HUES6 (cell line): ENCODE results near the gene RELN.
"Not testable (repeated sequence)": the region's sequence is repeated elsewhere in the genome, so short reads cannot be mapped to it uniquely, and the experiment has no call there.

Experiments
- H3K27ac ChIP-seq: 2 replicates; pipeline ENCODE4 v1.7.0; 2013; ENCODE audit warnings: low read depth, mild to moderate bottlenecking, low read length, inconsistent platforms
- H3K27me3 ChIP-seq: 2 replicates; pipeline ENCODE4 v1.6.1; 2013; ENCODE audit warnings: low read length; ENCODE audit not compliant: control insufficient read depth, insufficient read depth
- H3K36me3 ChIP-seq: 2 replicates; pipeline ENCODE4 v1.6.1; 2013; ENCODE audit warnings: low read length; ENCODE audit not compliant: control insufficient read depth, insufficient read depth
- H3K4me1 ChIP-seq: 2 replicates; pipeline ENCODE4 v1.6.1; 2013; ENCODE audit warnings: low read length; ENCODE audit not compliant: control insufficient read depth, insufficient read depth
- H3K4me3 ChIP-seq: 2 replicates; pipeline ENCODE4 v1.5.1; 2013; ENCODE audit warnings: low read depth, low read length
- H3K9ac ChIP-seq: one replicate; pipeline ENCODE4 v1.6.1; 2013; ENCODE audit warnings: mild to moderate bottlenecking, low read length
- H3K9me3 ChIP-seq: 2 replicates; pipeline ENCODE4 v1.6.1; 2013; ENCODE audit warnings: low read depth, low read length; ENCODE audit not compliant: control insufficient read depth, insufficient read depth

The RELN gene

GRCh38 chr7:103989200-103989784 is at the start of gene RELN:
Gene RELN, minus strand, starts transcription at chr7:103989658. Its CDS starts 302 bp downstream, at chr7:103989356.
- H3K27ac ChIP-seq = no peak within 1 kb of the TSS
- H3K4me1 ChIP-seq = 0 out of 2 replicates have a peak, but pooled peaks cover 2% of the 10 kb centered on the region
- H3K27me3 ChIP-seq = peaks cover 92% of the 10 kb centered on the region
- no peaks in the 10 kb centered on the region for H3K9me3 ChIP-seq
- H3K36me3 ChIP-seq = no peaks in the 10 kb centered on the region
- peak within 1 kb of the TSS; percentile 69 for H3K4me3 ChIP-seq
- no peak within 1 kb of the TSS for H3K9ac ChIP-seq

GRCh38 chr7:104038136-104038535 is 48.7 kb upstream of the RELN start:
- H3K36me3 ChIP-seq = no peaks in the 10 kb centered on the region
- 0 out of 2 replicates have a peak, but pooled peaks cover 5% of the 10 kb centered on the region for H3K9me3 ChIP-seq
- no peaks in the 10 kb centered on the region for H3K4me1 ChIP-seq
- no peak overlapping the region for H3K27ac ChIP-seq
- H3K9ac ChIP-seq = no peak overlapping the region
- no peak overlapping the region for H3K4me3 ChIP-seq
- H3K27me3 ChIP-seq = no peaks in the 10 kb centered on the region

- not testable (repeated sequence) for H3K4me1 ChIP-seq, H3K4me3 ChIP-seq, H3K27me3 ChIP-seq, H3K9me3 ChIP-seq, H3K36me3 ChIP-seq, H3K9ac ChIP-seq, H3K27ac ChIP-seq
Measured at GRCh38 chr7:104036889-104037288, 47.4 kb upstream of the RELN start.

GRCh38 chr7:104035351-104035750 is 45.9 kb upstream of the RELN start:
- Histone ChIP-seq H3K9me3 (0 out of 2 replicates have a peak, but pooled peaks cover 5% of the 10 kb centered on the region), H3K27ac (no peak overlapping the region)

GRCh38 chr7:104034679-104035078 is 45.2 kb upstream of the RELN start:
- Histone ChIP-seq H3K27me3 (no peaks in the 10 kb centered on the region), H3K36me3 (no peaks in the 10 kb centered on the region), H3K4me3 (no peak overlapping the region), H3K4me1 (no peaks in the 10 kb centered on the region), H3K27ac (no peak overlapping the region), H3K9ac (no peak overlapping the region), H3K9me3 (0 out of 2 replicates have a peak, but pooled peaks cover 5% of the 10 kb centered on the region)

More at GRCh38 chr7:104035351-104035750, 45.9 kb upstream of the RELN start:
- Histone ChIP-seq H3K36me3 (no peaks in the 10 kb centered on the region), H3K27me3 (no peaks in the 10 kb centered on the region), H3K9ac (no peak overlapping the region), H3K4me1 (no peaks in the 10 kb centered on the region), H3K4me3 (no peak overlapping the region)

GRCh38 chr7:104033837-104034236 is 44.4 kb upstream of the RELN start:
- 0 out of 2 replicates have a peak, but pooled peaks cover 5% of the 10 kb centered on the region for H3K9me3 ChIP-seq
- H3K4me1 ChIP-seq = no peaks in the 10 kb centered on the region
- H3K4me3 ChIP-seq = no peak overlapping the region
- H3K27me3 ChIP-seq = no peaks in the 10 kb centered on the region
- H3K9ac ChIP-seq = no peak overlapping the region
- H3K27ac ChIP-seq = no peak overlapping the region
- H3K36me3 ChIP-seq = no peaks in the 10 kb centered on the region

GRCh38 chr7:104032486-104032885 is 43.0 kb upstream of the RELN start:
- Histone ChIP-seq H3K9ac (no peak overlapping the region), H3K36me3 (no peaks in the 10 kb centered on the region), H3K27me3 (no peaks in the 10 kb centered on the region), H3K9me3 (0 out of 2 replicates have a peak, but pooled peaks cover 5% of the 10 kb centered on the region), H3K4me1 (no peaks in the 10 kb centered on the region), H3K27ac (no peak overlapping the region), H3K4me3 (no peak overlapping the region)

- Histone ChIP-seq H3K27me3 (no peaks in the 10 kb centered on the region), H3K4me1 (no peaks in the 10 kb centered on the region), H3K27ac (no peak overlapping the region)
Measured at GRCh38 chr7:104029765-104030164, 40.3 kb upstream of the RELN start.

GRCh38 chr7:104024632-104025031 is 35.2 kb upstream of the RELN start:
- no peak overlapping the region for H3K4me3 ChIP-seq
- no peak overlapping the region for H3K27ac ChIP-seq
- H3K9ac ChIP-seq = no peak overlapping the region
- no peaks in the 10 kb centered on the region for H3K27me3 ChIP-seq
- H3K36me3 ChIP-seq = no peaks in the 10 kb centered on the region
- no peaks in the 10 kb centered on the region; the same call in 1 of the 2 replicates for H3K9me3 ChIP-seq
- H3K4me1 ChIP-seq = no peaks in the 10 kb centered on the region

More at GRCh38 chr7:104029765-104030164, 40.3 kb upstream of the RELN start:
- no peak overlapping the region for H3K9ac ChIP-seq
- no peaks in the 10 kb centered on the region for H3K36me3 ChIP-seq
- H3K9me3 ChIP-seq = 0 out of 2 replicates have a peak, but pooled peaks cover 4% of the 10 kb centered on the region
- no peak overlapping the region for H3K4me3 ChIP-seq

GRCh38 chr7:104023100-104023499 is 33.6 kb upstream of the RELN start:
- no peak overlapping the region for H3K27ac ChIP-seq
- no peaks in the 10 kb centered on the region; the same call in 1 of the 2 replicates for H3K9me3 ChIP-seq
- H3K27me3 ChIP-seq = no peaks in the 10 kb centered on the region
- no peaks in the 10 kb centered on the region for H3K4me1 ChIP-seq
- H3K36me3 ChIP-seq = no peaks in the 10 kb centered on the region
- no peak overlapping the region for H3K9ac ChIP-seq
- H3K4me3 ChIP-seq = no peak overlapping the region

- H3K4me1 ChIP-seq = no peaks in the 10 kb centered on the region
- H3K9ac ChIP-seq = no peak overlapping the region
- no peak overlapping the region for H3K27ac ChIP-seq
- no peaks in the 10 kb centered on the region for H3K36me3 ChIP-seq
- no peak overlapping the region for H3K4me3 ChIP-seq
- H3K9me3 ChIP-seq = no peaks in the 10 kb centered on the region; the same call in 1 of the 2 replicates
- no peaks in the 10 kb centered on the region for H3K27me3 ChIP-seq
Measured at GRCh38 chr7:104018425-104018824, 29.0 kb upstream of the RELN start.
